Mucosa of descending colon (tissue), 3 donors: ENCODE data around the gene PROZ. TPM values are rescaled to one million over a fixed set of nuclear protein-coding genes. Genes with fewer than 3 reads are reported as not detected.
A peak's percentile ranks its signal among the peaks of the same experiment; 100 is the strongest.

ENCODE experiments used
- ATAC-seq: fragments of 200-7000 bp; cut with Tn5 transposase; one replicate; pipeline ENCODE4 v1.9.1; 2020; ENCODE audit warnings: mild to moderate bottlenecking, moderate library complexity
- DNase-seq, 3 donors: peaks; one replicate each; pipeline ENCODE4 v3.0.0-alpha.2; 2020
- H3K36me3 ChIP-seq: fragments of 200-600 bp; one replicate; pipeline ENCODE4 v1.8.0; 2021; ENCODE audit warnings: low read depth, mild to moderate bottlenecking
- H3K4me1 ChIP-seq: fragments of 200-600 bp; one replicate; pipeline ENCODE4 v1.8.0; 2021; ENCODE audit warnings: low read depth, mild to moderate bottlenecking
- H3K4me3 ChIP-seq: fragments of 200-600 bp; one replicate; pipeline ENCODE4 v1.8.0; 2021; ENCODE audit warnings: mild to moderate bottlenecking
- H3K9me3 ChIP-seq: fragments of 200-600 bp; one replicate; pipeline ENCODE4 v1.8.0; 2021; ENCODE audit warnings: mild to moderate bottlenecking
- CTCF ChIP-seq: fragments of 200-600 bp; IDR thresholded peaks from one replicate; pipeline ENCODE4 v1.8.0; 2022; ENCODE audit warnings: antibody characterized with exemption, mild to moderate bottlenecking
- intact Hi-C, 2 donors: fragments of 100-400 bp; cut with DNase I in 1 of 2; cut with micrococcal nuclease in 1 of 2; formaldehyde crosslinking; loops; one replicate each; pipeline versions ENCODE4 v1.11.0 to v1.11.1; 2022; cut with DNase I, micrococcal nuclease
- total RNA-seq, 3 donors: library from RNA; stranded (reverse); fragmentation: NEBNext Ultra II Directional in 2 of 3; extraction: Animal tissue kit (Norgen Biotek cat#: 25700) in 2 of 3; gene quantifications; one replicate each; pipeline versions ENCODE4 v1.2.1 to v1.2.4, GENCODE V29; 2021 to 2023
- donor health status: DM: no; HTN: no; CAD: no; lungs with moderate emphysema.
- donor health status: DM: no; HTN: no; CAD: no.
- donor health status: DM: no; HTN: yes; CAD: no.

PROZ gene
- total RNA-seq, 3 donors from 2014 or later, result not detected

GRCh38 chr13:113112893-113113845 lies 45.3 kb upstream of the PROZ start:
- peak in 1 of 3 donors; percentile 20 for DNase-seq
- H3K4me1 ChIP-seq, result peaks cover 6% of the 10 kb centered on the region
- TF ChIP-seq CTCF, result no peak
- no peaks in the 10 kb centered on the region for H3K9me3 ChIP-seq
- H3K4me3 ChIP-seq, result no peak overlapping the region
- intact Hi-C loops, result no loop called here
- no peaks in the 10 kb centered on the region for H3K36me3 ChIP-seq
- no peak for ATAC-seq

GRCh38 chr13:113113846-113114271 lies 44.6 kb upstream of the PROZ start:
- DNase-seq, result peak in 2 of 3 donors; percentile 3 to 23
- no peak for TF ChIP-seq CTCF
- ATAC-seq, result no peak

GRCh38 chr13:113114511-113115362 lies 43.7 kb upstream of the PROZ start:
- ATAC-seq (no peak), DNase-seq (no peak)
- intact Hi-C loops, result no loop called here
- Histone ChIP-seq H3K9me3 (no peaks in the 10 kb centered on the region), H3K4me3 (no peak overlapping the region), H3K4me1 (peaks cover 6% of the 10 kb centered on the region), H3K36me3 (no peaks in the 10 kb centered on the region)
- TF ChIP-seq CTCF, result no peak

More at GRCh38 chr13:113113846-113114271, 44.6 kb upstream of the PROZ start:
- Histone ChIP-seq H3K4me3 (no peak overlapping the region), H3K9me3 (no peaks in the 10 kb centered on the region), H3K4me1 (peaks cover 6% of the 10 kb centered on the region), H3K36me3 (no peaks in the 10 kb centered on the region)
- intact Hi-C loops, result no loop called here

GRCh38 chr13:113115363-113116205 lies 42.9 kb upstream of the PROZ start:
- DNase-seq (peak in 1 of 3 donors; percentile 45), ATAC-seq (no peak)
- H3K4me1 ChIP-seq, result no peaks in the 10 kb centered on the region
- H3K4me3 ChIP-seq, result no peak overlapping the region
- H3K9me3 ChIP-seq, result no peaks in the 10 kb centered on the region
- TF ChIP-seq CTCF, result no peak
- H3K36me3 ChIP-seq, result no peaks in the 10 kb centered on the region
- intact Hi-C loops, result no loop called here
